Heart left ventricle (tissue), 16 donors: ENCODE measurements around the gene PHF3. TPM values are rescaled to one million over a fixed set of nuclear protein-coding genes. Genes with fewer than 3 reads are reported as not detected.
A peak's percentile ranks its signal among the peaks of the same experiment; 100 is the strongest.

Experiments
- ATAC-seq, 4 donors: fragments of 200-7000 bp; cut with Tn5 transposase; one replicate each; pipeline ENCODE4 v1.9.1; 2020 to 2022; ENCODE audit warnings: moderate library complexity in 4 of 4, mild to moderate bottlenecking in 3 of 4, moderate number of reproducible peaks in 1 of 4
- DNase-seq, 5 donors: peaks; one replicate each; pipeline ENCODE4 v3.0.0-alpha.2; 2020
- H3K27ac ChIP-seq, 12 donors: fragments of 200-600 bp; sonication (generic) in 4 of 12; one replicate each; pipeline versions ENCODE4 v1.5.0 to v1.8.0; 2016 to 2022; ENCODE audit warnings: mild to moderate bottlenecking in 2 of 12
- H3K27me3 ChIP-seq, 9 donors: fragments of 200-600 bp; sonication (generic) in 2 of 9; one replicate each; pipeline versions ENCODE4 v1.5.1 to v1.8.0; 2016 to 2022; ENCODE audit warnings: mild to moderate bottlenecking in 3 of 9
- H3K36me3 ChIP-seq, 9 donors: fragments of 200-600 bp; sonication (generic) in 2 of 9; one replicate each; pipeline versions ENCODE4 v1.5.0 to v1.8.0; 2018 to 2022; ENCODE audit warnings: mild to moderate bottlenecking in 2 of 9
- H3K4me1 ChIP-seq, 12 donors: fragments of 200-600 bp; sonication (generic) in 4 of 12; one replicate each; pipeline versions ENCODE4 v1.5.0 to v1.8.0; 2016 to 2022; ENCODE audit warnings: mild to moderate bottlenecking in 3 of 12
- H3K4me3 ChIP-seq, 12 donors: fragments of 200-600 bp; sonication (generic) in 4 of 12; one replicate each; pipeline versions ENCODE4 v1.5.0 to v1.8.0; 2017 to 2022; ENCODE audit warnings: mild to moderate bottlenecking in 9 of 12, moderate library complexity in 4 of 12
- H3K9me3 ChIP-seq, 12 donors: fragments of 200-600 bp; sonication (generic) in 4 of 12; one replicate each; pipeline versions ENCODE4 v1.5.0 to v1.8.0; 2016 to 2022; ENCODE audit warnings: mild to moderate bottlenecking in 1 of 12
- POLR2A ChIP-seq, 2 donors: fragments of 450-650 bp; IDR thresholded peaks; one replicate each; pipeline ENCODE4 v1.6.1; 2017; ENCODE audit warnings: antibody characterized with exemption in 2 of 2, mild to moderate bottlenecking in 2 of 2, moderate library complexity in 2 of 2
- WGBS, 4 donors: extraction: QIAGEN DNeasy Blood & Tissue Kit in 2 of 4; methylation state at CpG; one replicate each; pipeline versions ENCODE4 v1.1.5 to v1.1.7; 2013 to 2018; 5-methylcytosine and 5-hydroxymethylcytosine counted together
- intact Hi-C, 10 donors: fragments of 100-400 bp; cut with DNase I; formaldehyde crosslinking; loops; one replicate each; pipeline versions ENCODE4 v1.11.1 to v1.14.2; 2022
- polyA plus RNA-seq, 2 donors: library from polyadenylated mRNA; stranded (reverse); fragments of 200-250 nt; gene quantifications; one replicate each; pipeline ENCODE4 v1.2.3, GENCODE V29; 2013
- total RNA-seq, 9 donors: library from RNA; depleted of rRNA in 2 of 9; stranded (reverse); fragments of >200 nt in 2 of 9; fragmentation: NEBNext Ultra II Directional in 3 of 9; extraction: Animal tissue kit (Norgen Biotek cat#: 25700) in 3 of 9; gene quantifications; one replicate each; pipeline versions ENCODE4 v1.1.0 to v1.2.4, GENCODE V29; 2016 to 2023
- TF ChIP-seq, protein P1 (sequence below), 12 donors: fragments of 200-600 bp; sonication (generic) in 4 of 12; IDR thresholded peaks; one replicate each; pipeline versions ENCODE4 v1.5.0 to v1.8.0; 2018 to 2022; ENCODE audit warnings: antibody characterized with exemption in 12 of 12, mild to moderate bottlenecking in 5 of 12
- donor health status: ischemic (EF 13 %, LVEDD 7.1; RV severe dilation, severe dysfunction).
- donor health status: healthy with polysubstance abuse.
- donor health status: DM: no; HTN: yes; CAD: no.
- donor health status: DM: no; HTN: no; CAD: no.
- donor health status: ischemic (EF 25% LVEDD 6.9; RV normal size, moderate dysfunction).
- donor health status: ischemic (EF 25% LVEDD 5.7; RV mildly dilated, moderate dysfunction).
- donor health status: healthy.
- donor health status: DM: yes; HTN: yes; CAD: no.
- donor health status: ischemic (EF 35%, LVEDD 5.7; RV mildly dilated, moderate dysfunction).
- donor health status: nonischemic (EF 11% LVEDD 7.7; RV severe dilation, severe dysfunction).
- donor health status: DM: yes; HTN: yes; CAD: no.
- donor health status: PGD.
- donor health status: ischemic (EF 29% LVEDD 5.4; RV normal size, mild dysfunction).
- donor health status: nonischemic (EF 23%, LVEDD 6.1; RV moderate dilation, normal function).

The PHF3 gene
- total and polyA plus RNA-seq, 11 donors: 5.3 to 53.5 (median 34.0) TPM

- no peak overlapping the region for H3K4me3 ChIP-seq
- TF ChIP-seq POLR2A (IDR thresholded peaks at IDR 0.05): no peak
- TF ChIP-seq, protein P1, sequence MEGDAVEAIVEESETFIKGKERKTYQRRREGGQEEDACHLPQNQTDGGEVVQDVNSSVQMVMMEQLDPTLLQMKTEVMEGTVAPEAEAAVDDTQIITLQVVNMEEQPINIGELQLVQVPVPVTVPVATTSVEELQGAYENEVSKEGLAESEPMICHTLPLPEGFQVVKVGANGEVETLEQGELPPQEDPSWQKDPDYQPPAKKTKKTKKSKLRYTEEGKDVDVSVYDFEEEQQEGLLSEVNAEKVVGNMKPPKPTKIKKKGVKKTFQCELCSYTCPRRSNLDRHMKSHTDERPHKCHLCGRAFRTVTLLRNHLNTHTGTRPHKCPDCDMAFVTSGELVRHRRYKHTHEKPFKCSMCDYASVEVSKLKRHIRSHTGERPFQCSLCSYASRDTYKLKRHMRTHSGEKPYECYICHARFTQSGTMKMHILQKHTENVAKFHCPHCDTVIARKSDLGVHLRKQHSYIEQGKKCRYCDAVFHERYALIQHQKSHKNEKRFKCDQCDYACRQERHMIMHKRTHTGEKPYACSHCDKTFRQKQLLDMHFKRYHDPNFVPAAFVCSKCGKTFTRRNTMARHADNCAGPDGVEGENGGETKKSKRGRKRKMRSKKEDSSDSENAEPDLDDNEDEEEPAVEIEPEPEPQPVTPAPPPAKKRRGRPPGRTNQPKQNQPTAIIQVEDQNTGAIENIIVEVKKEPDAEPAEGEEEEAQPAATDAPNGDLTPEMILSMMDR (IDR thresholded peaks at IDR 0.05): no peak
- intact Hi-C loops: no loop called here
- no peaks in the 10 kb centered on the region for H3K9me3 ChIP-seq
- peaks cover 0 to 28% (median 11%) of the 10 kb centered on the region in 9 donors for H3K36me3 ChIP-seq
- peaks cover 0 to 85% (median 60%) of the 10 kb centered on the region in 12 donors for H3K4me1 ChIP-seq
- ATAC-seq: no peak
- no peaks in the 10 kb centered on the region for H3K27me3 ChIP-seq
- DNase-seq: no peak
- WGBS, 4 donors: 14 to 44% (median 22%) methylated on average over 1 of the region's 1 CpG
- no peak overlapping the region for H3K27ac ChIP-seq
Observed at GRCh38 chr6:63643862-63644261, 8.3 kb downstream of the PHF3 start.

- no peak overlapping the region for H3K4me3 ChIP-seq
- WGBS, 4 donors: 59 to 79% (median 74%) methylated on average over 11 of the region's 11 CpGs
- TF ChIP-seq POLR2A (IDR thresholded peaks at IDR 0.05): no peak
- TF ChIP-seq, protein P1 (IDR thresholded peaks at IDR 0.05): no peak
- peak in 2 of 5 donors; percentile 10 to 26 for DNase-seq
- no peaks in the 10 kb centered on the region for H3K27me3 ChIP-seq
- peaks cover 0 to 28% (median 11%) of the 10 kb centered on the region in 9 donors for H3K36me3 ChIP-seq
- H3K27ac ChIP-seq: no peak overlapping the region
- peaks cover 0 to 85% (median 60%) of the 10 kb centered on the region in 12 donors for H3K4me1 ChIP-seq
- intact Hi-C loops: no loop called here
- no peaks in the 10 kb centered on the region for H3K9me3 ChIP-seq
- peak; percentile 62 to 96 (median 89) for ATAC-seq
Observed at GRCh38 chr6:63644668-63645326, 9.2 kb downstream of the PHF3 start.

DNA sequence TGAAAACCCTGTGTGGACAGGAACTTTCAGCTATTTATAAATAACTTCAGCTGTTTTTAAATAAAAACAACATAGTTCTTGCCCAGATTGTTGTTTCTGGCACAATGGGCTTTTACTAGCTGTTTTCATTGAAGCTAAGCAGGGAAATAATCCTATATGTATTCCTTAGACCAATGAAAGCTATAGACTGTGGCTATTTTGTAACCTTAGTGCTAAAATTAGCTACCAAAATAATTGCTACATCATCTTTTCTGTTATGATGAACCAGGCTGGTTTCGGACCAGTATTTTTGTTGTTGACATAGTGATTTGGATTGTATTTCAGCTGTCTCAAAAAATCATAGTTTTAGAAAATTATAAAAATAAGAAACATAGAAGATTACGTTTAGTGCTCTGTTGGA, 13.7 kb downstream of the PHF3 start:
- H3K36me3 ChIP-seq: peaks cover 0 to 18% (median 4%) of the 10 kb centered on the region in 9 donors
- H3K4me3 ChIP-seq: no peak overlapping the region
- no peak overlapping the region for H3K27ac ChIP-seq
- peaks cover 0 to 9% (median 0%) of the 10 kb centered on the region in 12 donors for H3K9me3 ChIP-seq
- peaks cover 0 to 69% (median 46%) of the 10 kb centered on the region in 12 donors for H3K4me1 ChIP-seq
- intact Hi-C loops: no loop called here
- H3K27me3 ChIP-seq: no peaks in the 10 kb centered on the region
- no peak for TF ChIP-seq POLR2A (IDR thresholded peaks at IDR 0.05)
- TF ChIP-seq, protein P1 (IDR thresholded peaks at IDR 0.05): no peak
- DNase-seq (no peak), ATAC-seq (no peak)
- 57 to 71% (median 60%) methylated on average over 2 of the region's 2 CpGs for WGBS, 4 donors

DNA sequence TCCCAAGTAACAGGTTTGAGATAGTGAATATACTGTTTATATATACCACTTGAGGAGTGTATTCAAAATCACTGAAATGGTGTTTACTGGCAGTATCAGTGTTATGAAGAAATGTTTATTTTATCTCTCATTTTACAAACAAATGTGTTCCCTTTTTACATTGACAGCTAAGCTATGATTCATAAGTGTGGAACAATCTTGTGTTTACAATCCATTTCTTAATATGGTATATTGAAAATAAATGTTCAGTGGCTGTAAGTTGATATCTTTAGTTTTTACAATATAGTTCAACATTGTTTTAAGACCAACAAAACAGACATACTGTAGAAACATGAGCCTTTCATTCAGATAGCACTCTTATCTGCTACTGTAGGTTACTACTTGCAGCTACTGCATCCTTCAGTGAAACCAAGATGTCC, 14.3 kb downstream of the PHF3 start:
- no peak overlapping the region for H3K27ac ChIP-seq
- intact Hi-C loops: no loop called here
- no peak for ATAC-seq
- H3K36me3 ChIP-seq: peaks cover 0 to 18% (median 4%) of the 10 kb centered on the region in 9 donors
- peaks cover 0 to 68% (median 41%) of the 10 kb centered on the region in 12 donors for H3K4me1 ChIP-seq
- peaks cover 0 to 9% (median 0%) of the 10 kb centered on the region in 12 donors for H3K9me3 ChIP-seq
- no peaks in the 10 kb centered on the region for H3K27me3 ChIP-seq
- H3K4me3 ChIP-seq: no peak overlapping the region
- no peak for DNase-seq
- TF ChIP-seq, protein P1 (IDR thresholded peaks at IDR 0.05): no peak
- TF ChIP-seq POLR2A (IDR thresholded peaks at IDR 0.05): no peak
